NCI-H510A treated with DMSO at 0.1 percent for 48 hours (cell line): ENCODE measurements around the gene BCKDHA.

Source experiments
- DNase-seq: peaks from one replicate; lab custom pipeline; 2025; lab: John Stamatoyannopoulos, UW

The BCKDHA gene

DNA sequence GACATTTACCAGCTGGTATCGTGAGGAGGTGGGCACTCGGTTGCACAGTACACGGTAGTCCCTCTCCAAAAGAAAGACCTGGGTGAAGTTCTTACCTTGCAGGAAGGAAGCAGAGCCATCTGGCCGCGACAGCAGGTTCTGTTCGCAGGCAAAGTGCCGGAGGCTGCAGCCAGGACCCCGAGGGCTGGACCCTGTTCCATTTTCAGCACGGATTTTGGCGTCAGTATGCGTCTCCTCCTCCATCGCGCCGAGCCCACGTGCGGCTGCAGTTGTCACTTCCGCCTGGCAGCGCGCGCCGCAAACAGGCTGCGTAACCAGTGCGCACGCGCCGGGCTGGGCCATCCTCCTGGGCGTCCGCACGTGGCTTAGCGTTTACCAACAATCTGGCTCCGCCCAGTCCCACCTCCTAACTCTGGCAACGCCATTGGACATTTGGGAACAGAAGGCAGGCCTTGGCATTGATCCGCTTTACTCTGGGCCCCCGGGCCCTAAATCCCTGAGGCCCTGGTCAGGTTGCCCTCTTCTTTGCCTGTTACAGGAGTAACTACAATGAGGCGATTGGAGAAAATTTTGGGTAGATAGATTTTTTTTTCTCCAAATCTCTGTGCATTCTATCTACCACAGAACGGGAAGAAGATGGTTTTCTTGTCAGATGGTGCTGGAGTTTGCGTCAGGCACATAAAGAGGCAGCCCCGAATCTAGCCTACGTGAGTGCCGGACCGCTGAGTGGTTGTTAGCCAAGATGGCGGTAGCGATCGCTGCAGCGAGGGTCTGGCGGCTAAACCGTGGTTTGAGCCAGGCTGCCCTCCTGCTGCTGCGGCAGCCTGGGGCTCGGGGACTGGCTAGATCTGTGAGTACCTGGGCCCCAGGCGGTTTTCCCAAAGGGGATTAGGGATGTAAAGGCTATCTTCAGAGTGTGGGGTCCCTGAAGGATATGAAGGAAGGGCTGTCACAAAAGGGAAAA lies at the start of gene BCKDHA, which contains the start of gene EXOSC5:
Gene BCKDHA, plus strand, starts transcription at position 733 of the 964 bp plus-strand sequence. Its CDS starts 10 bp downstream, at position 743.
Gene EXOSC5, minus strand, starts transcription at position 274 of the 964 bp plus-strand sequence. Its CDS starts 31 bp downstream, at position 243.
- peak; percentile 99 for DNase-seq

DNA sequence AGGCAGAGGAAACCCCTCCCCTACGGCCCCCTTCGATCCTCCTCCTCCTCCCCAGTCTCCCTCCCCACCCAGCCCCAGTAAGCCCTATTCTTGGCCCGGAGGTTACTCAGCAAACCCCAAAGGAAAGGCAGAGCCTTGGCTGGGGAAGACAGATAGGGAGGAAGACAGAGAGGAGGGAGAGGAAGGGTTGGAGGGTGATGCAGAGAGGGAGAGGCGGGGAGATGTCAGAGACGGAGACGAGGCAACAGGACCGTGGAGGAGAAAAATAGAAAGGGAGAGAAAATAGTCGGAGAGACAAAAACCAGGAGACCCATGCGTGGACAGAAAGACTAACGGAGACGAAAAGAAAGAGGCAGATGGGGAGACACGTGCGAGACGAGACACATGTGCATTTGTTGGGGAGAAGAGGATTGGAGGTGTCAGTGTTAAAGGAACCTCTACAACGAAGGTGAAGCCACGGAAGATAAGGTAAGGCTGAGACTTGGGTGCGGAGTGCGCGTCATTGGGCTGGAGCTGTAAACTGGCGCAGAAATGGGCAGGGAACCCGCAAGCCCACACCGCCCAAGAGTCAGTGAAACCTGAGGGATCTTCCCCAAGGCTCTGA lies 46.8 kb upstream of the BCKDHA start:
- no peak for DNase-seq

DNA sequence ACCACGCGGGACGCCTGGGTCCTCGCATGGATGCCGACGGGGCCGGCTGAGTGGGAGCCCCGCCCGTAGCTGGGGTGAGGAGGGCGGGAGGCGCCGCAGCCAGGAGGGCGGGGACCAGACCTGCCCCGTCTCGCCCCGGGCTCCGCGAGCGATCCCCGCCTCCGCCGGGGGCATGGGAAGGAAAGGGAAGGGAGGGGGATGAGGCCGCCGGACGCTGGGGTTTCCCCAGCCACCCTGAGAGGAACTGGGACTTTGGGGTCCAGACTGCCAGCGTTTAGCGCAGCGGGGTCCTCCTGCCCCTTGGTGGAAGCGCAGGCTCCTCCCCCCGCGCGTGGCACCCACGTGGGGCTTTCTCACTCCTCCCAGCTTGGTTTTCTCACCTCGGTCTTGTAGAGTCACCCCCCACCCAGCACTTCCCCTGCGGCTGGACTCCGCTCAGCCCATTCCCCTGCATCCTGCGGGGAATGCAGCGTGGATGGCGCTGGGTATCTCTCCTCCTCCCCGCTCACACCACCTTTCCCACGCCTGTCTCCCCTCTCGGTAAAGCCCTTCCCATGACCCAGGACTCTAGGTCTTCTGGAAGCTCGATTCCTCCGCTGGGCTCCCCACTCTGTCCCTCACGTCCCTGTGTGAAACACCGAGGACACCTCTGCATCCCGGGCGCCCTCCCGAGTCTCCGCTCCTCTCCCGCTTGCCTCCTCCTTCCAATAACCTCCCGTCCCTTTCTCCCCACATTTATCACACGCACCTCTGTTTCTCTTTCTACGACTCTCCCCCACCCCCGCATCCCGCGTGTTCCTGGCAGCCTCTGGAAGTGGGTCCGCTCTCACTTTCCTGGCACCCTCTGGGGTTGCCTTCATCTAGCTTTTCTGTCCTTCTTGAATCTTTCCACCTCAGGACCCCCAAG lies 46.0 kb upstream of the BCKDHA start:
- no peak for DNase-seq

DNA sequence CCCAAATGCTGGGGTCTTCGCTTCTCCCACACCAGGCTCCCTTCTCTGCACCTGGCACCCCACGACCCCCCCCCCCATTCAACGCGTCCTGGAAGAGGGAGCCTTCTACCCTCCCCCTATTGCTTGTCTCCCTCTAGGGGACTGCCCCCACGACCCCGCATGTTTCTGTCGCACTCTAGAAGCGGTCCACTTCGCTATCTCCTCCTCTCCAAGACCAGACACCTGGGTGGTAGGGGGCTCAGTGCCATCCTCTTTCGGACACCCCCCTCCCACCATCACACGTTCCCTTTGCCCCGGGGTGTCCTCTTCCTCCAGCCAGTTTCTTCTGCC lies 45.4 kb upstream of the BCKDHA start:
- DNase-seq: no peak

DNA sequence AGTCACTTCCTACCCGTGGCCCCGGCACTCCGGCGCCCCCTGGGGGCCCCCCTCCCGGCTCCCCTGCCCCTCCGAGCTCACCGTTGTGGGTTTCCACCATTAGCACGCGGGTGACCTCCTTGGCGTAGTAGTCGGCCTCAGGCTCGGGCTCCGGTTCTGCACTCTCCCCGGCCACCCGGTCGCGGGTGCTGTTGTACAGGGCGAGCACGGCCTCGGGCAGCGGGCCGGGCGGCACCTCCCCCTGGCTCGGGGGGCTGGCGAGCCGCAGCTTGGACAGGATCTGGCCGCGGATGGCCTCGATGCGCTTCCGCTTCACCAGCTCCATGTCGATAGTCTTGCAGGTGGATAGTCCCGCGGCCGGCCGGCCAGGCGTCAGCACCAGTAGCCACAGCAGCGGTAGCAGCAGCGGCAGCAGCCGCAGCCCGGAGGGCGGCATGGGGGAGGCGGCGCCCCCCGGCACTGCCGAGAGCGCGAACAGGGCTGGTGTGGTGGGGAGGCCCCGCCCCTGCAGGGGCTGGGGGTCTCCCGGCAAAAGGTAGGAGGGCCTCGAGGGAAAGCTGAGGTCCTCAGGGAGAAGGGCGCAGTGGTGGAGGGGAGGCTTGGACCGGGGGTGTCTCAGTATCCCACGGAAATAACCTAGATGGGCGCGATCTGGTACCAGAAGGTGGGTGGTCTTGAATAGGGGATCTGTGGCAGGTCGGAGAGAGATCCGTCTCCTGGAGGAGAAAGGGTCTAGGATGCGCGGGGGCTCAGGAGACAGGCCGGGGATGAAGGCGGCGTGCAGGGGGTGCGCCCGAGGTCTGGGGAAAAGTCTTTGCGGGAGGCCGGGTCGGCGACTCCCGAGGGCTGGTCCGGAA lies 44.8 kb upstream of the BCKDHA start:
- peak; percentile 49 for DNase-seq

DNA sequence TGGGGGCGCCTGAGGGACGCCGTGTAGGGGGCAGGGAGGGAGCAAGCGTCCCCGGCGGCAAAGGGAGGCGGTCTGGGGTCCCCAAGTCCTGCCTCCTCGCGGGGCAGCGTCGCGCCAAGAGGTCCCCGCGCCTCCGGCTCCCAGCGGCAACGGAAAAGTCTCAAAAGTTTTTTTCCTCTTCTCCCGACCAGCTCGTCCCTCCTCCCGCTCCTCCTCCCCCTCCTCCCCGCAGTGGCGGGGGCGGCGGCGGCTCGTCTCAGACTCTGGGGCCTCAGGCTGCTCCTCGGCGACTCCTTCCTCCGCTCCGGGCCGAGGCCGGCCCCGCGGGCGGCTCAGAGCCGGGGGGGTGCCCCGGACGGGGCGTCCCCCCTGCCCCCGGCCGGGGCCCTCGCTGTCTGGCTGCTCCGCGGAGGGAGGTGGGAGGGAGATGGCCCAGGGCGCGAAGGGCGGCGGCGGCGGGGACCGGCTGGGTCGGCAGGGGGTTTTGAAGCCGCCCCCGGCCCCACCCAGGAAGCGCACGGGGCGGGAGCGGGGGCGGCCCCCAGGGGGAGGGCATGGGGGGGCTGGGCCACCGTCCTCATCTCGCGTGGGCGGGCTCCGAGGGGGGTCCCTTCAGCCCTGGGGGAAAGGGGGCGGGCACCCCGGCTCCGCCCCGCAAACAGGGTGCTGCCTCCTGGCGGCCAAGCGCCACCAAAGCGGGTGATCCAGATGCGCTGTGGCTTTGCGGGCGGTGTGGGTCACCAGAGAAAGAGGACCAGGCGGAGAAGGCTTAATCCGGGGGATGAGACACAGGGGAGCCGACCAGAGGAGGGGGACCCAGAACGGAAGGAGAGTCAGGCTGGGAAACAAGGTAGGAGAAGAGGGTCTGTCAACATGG lies 43.9 kb upstream of the BCKDHA start, which contains the start of gene TGFB1:
Gene TGFB1, minus strand, starts transcription at position 457 of the 877 bp plus-strand sequence. CDS start 878 bp downstream, outside the sequence.
- DNase-seq: peak; percentile 52

DNA sequence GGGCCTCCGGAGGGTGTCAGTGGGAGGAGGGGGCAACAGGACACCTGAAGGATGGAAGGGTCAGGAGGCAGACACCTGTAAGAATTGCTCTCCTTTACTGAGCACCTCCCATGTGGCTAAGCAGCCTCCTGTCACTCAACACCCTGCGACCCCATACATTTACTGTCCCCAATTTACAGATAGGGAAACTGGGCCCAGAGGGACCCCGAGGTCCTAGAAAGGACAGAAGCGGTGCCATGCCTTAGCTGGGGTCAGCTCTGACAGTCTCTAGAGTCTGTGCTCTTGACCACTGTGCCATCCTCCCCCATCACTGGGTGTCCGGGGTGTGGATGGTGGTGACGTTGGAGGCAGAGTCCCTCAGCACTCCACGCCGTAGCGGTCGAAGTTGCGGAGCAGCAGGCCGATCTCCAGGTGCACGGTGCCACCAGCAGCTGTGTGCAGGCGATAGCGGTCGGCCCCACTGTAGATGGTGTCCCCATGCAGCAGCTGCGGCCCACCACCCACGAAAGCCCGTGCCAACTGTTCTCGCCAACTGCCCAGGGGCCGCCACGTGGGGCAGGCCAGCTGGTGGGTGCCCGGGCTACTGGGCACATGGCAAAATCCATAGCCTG lies 43.2 kb upstream of the BCKDHA start:
- no peak for DNase-seq

DNA sequence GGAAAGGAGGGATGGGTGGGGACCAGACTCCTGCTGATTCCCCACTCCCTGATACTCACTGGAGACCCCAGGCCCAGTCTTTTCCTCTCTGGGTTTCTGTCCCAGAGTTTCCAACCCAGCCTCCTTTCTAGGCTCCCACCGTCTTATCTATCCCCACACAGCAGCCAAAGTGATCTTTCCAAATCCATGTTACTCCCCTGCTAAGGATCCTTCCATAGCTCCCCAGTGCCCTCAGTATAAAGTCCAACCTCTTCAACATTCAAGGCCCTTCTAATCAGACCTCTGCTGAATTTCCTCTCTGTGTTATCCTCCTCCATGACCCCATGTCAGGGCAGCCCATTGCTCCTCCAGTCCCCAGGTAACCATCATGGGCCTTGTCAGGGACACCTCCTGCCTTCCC lies 42.6 kb upstream of the BCKDHA start:
- no peak for DNase-seq

DNA sequence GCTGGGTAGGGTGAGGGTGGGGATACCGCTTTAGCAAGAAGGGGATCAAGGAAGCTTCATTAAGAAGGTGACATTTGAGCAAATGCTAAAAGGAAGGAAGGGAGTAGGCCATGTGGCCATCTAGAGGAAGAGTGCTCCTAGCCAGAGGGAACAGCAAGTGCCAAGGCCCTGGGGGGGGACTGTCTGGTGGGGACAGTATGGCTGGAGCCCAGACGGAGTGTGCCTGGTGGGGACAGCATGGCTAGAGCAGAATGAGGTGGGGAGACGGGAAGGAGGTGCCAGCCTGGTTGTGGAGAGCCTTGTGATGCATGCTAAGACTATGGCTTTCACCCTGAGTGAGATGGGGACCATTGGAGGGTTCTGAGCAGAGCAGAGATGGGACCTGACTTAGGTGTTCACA lies 41.8 kb upstream of the BCKDHA start:
- DNase-seq: no peak

DNA sequence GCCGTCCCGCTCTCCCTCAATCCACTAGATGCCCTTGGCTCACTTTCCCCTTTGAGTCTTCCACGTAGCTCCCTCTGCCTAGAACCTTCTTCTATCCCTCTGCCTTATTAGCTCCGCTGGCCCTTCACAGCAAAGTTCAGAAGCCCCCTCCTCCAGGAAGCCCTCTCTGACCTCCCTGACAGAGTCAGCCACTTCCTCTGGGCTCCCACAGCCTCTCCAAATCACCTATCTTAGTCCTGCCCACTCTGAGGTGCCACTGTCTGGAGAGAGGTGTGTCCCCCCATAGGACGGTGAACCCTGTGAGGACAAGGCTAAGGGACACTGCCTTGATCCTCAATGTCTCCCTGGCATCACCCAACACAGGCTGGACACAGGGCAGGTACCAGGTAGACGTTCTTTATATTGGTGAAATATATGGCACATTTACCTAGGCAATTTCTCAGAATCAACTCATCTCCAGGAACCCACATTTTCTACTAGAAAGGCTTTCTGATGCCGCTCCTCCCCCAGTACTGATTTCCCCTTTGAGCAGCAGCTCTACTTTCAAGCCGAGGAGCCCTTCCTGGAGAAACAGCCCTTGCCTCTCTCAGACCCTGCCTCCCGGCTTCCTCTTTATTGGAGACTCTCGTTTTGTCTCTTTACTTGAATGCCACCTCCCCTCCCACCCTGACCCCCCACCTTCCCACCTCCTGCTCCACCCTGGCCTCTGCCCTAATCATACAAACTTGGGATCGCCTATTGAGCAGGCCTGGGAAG lies 40.5 kb upstream of the BCKDHA start:
- no peak for DNase-seq

DNA sequence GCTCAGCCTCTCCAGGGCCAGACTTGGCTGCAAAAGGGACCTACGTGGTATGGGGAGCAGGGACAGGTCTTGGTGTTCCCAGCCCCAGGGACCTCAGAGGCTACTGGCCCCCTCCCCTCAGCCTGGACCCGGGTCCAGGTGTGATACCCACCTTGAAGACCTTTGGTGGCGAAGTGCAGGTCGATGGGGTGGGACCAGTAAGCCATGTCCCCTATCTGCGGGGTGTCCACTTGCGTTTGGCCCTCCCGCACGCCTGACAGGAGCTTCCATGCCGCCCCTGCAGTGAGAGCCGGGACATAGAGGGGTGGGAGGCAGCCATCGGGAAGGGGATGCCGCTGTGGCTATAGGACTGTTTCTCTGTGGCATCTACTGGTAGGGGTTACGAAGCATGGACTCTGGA lies 39.9 kb upstream of the BCKDHA start:
- DNase-seq: no peak

DNA sequence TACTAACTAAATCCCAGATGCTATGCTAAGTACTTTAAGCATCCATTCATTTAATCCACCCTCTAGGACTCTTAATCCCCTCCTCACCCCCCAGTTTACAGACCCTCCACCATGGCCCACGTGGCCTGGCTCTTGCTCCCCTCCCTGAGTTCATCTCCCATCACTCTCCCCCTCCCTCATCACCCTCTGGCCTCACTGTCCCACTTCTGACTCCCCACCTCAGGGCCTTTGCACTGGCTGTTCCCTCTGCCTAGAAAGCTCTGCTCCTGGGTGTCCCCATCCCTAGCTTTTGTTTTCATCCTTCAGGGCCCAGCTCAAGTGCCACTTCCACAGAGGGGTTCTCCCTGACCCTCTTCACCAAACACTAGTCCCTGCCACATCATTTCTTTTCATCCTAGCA lies 37.9 kb upstream of the BCKDHA start:
- no peak for DNase-seq

DNA sequence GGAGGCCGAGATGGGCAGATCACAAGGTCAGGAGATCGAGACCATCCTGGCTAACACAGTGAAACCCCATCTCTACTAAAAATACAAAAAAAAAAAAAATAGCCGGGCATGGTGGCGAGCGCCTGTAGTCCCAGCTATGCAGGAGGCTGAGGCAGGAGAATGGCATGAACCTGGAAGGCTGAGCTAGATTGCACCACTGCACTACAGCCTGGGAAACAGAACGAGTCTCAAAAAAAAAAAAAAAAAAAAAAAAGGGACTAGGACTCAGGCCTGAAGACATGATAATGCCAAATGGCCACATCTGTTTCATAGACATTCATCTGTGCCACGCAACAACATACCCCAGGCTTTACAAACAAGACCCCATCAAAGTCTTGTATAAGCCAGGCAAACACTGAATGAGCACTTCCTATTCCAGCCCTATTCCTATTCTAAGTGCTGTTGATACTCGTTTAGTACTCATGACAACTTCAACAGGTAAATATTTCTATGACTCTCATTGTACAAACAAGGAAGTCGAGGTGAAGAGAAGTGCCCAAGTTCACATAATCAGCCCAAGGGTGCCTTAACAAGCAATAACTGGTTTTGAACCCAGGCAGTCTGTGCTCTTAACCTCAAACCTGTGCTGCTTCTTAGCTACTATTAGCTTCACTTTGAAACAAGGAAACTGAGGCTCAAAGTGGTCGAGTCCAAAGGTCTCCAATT lies 35.3 kb upstream of the BCKDHA start:
- DNase-seq: peak; percentile 45

DNA sequence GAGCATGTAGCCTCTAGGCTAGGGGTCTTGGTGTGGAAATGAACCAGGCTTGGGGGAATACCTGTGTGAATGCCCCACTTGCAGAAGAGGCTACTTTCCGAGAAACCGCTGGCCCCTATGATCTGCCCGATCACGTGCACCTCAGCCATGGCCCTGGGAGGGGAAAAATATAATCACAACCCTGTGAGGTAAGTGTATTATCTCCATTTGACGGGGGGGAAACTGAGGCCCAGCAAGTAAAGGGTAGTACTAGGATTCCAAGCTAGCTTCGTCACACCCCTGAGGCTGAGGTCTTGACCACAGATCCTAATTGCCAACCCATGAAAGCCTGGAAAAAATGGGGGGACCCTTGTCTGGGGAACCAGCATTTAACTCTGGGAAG lies 34.3 kb upstream of the BCKDHA start:
- DNase-seq: no peak

DNA sequence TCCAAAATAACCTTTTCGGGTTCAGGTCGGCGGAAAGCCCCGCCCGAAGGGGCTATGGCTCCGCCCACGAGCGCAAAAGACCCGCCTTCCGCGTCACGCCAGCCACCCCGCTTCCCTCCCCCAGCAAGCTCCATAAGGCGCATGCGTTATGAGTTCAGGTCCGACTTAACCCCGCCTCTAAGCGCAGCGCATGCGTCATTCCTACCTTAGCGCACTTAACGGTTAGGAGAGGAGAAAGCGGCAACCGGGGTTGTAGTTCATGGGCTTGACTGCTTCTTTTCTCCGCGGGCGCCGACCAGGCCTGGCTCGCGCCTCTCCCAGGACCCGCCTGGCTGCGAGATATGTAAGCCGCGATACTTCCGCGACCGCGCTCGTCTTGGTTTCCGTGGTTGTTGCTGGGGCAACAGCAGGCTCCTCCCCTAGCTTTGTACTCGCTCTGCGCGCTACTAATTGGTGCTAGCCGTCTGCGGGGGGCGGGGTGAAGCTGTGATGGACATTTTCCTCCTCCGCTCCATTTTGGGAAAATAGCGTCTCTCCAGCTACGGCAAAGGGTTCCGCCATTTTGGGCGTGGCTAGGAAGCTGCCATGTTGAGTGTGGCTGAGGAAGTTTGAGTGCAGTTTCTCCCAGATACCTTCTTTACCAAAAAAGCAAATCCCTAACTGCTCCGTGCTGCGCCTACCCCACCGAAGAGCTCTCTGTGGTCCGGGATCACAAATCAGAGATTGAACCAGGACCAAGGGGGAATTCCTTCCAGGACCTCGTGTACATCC lies 33.7 kb upstream of the BCKDHA start, which contains the start of gene B9D2:
Gene B9D2, minus strand, starts transcription at position 397 of the 771 bp plus-strand sequence. CDS start 630 bp downstream, outside the sequence.
- DNase-seq: peak; percentile 98

DNA sequence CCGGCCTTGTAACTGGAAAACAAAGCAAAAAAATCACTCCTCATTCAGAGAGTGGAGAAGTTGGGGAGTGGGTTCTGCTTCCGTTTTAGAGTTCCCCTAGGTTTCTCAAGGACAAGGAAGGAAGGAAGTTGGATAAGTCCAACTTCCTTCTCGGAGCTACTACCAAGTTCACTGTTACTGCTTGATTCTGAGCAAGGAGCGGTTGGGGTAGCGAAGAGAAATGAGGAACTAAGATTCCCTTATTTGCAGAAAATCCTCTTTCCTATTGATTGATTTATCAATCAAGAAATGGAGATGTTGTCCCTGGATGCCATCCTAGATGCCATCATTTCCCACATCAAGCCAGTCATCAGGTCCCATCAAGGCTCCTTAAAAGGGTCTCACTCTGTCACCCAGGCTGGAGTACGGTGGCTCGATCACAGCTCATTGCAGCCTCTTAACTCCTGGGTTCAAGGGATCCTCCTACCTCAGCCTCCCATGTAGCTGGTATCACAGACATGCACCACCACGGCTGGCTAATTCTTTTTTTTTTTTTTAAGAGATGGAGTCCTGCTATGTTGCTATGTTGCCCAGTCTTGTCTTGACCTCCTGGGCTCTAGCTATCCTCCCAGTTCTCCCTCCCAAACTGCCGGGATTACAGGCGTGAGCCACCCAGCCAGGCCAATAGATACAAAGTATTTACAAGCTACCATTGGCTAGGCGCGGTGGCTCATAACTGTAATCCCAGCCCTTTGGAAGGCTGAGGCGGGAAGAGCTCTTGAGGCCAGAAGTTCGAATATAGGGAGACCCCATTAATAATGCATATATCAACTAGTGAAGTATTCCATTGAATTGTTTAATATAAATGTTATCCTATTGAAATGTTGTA lies 32.9 kb upstream of the BCKDHA start:
- DNase-seq: no peak
